HEK293 (cell line): ENCODE measurements around the gene FASTK.

ENCODE experiments used
- CTCF ChIA-PET: fragments of 350-600 bp; formaldehyde crosslinking; extraction: SDS; loops from one replicate; lab custom pipeline; 2021; ENCODE audit warnings: antibody characterized with exemption; lab: Yijun Ruan, JAX
- POLR2A ChIA-PET: fragments of 300-600 bp; formaldehyde crosslinking; extraction: SDS; loops from one replicate; lab custom pipeline; 2020; ENCODE audit warnings: antibody characterized with exemption, inconsistent platforms; lab: Yijun Ruan, JAX
- H3K27ac ChIP-seq: fragments of 200-500 bp; sonication (Bioruptor generic); 2 replicates; pipeline ENCODE4 v1.5.1; 2014; ENCODE audit warnings: low read depth, low read length, control low read depth, inconsistent platforms; ENCODE audit errors: extremely low read depth
- H3K36me3 ChIP-seq, 2 experiments: fragments of 200-500 bp in 1 of 2; sonication (Bioruptor generic) in 1 of 2; 1 replicate in 1 of 2; 2 replicates in 1 of 2; pipeline ENCODE4 v1.5.1; 2014 to 2017; ENCODE audit warnings: inconsistent platforms in 2 of 2, low read length in 2 of 2; ENCODE audit not compliant: control insufficient read depth in 2 of 2, insufficient read depth in 1 of 2
- H3K4me1 ChIP-seq: fragments of 200-500 bp; sonication (Bioruptor generic); 2 replicates; pipeline ENCODE4 v1.5.1; 2014; ENCODE audit warnings: mild to moderate bottlenecking, low read length, inconsistent platforms; ENCODE audit not compliant: control insufficient read depth, insufficient read depth
- H3K4me3 ChIP-seq: 2 replicates; pipeline ENCODE4 v1.5.1; 2011; ENCODE audit warnings: low read depth, mild to moderate bottlenecking, control low read depth, low read length, moderate library complexity
- H3K9me3 ChIP-seq: fragments of 200-500 bp; sonication (Bioruptor generic); 2 replicates; pipeline ENCODE4 v1.5.1; 2014; ENCODE audit warnings: low read depth, low read length, inconsistent platforms; ENCODE audit not compliant: control insufficient read depth, insufficient read depth
- EGR2 ChIP-seq: fragments of 450-650 bp; formaldehyde crosslinking; IDR thresholded peaks from 2 replicates; pipeline ENCODE4 v1.5.1; 2016; ENCODE audit warnings: low read depth, missing biosample characterization, missing genetic modification characterization
- SP7 ChIP-seq: fragments of 450-650 bp; formaldehyde crosslinking; IDR thresholded peaks from 2 replicates; pipeline ENCODE4 v1.5.1; 2016; ENCODE audit warnings: missing biosample characterization, missing genetic modification characterization
- YY1 ChIP-seq: fragments of 450-650 bp; formaldehyde crosslinking; IDR thresholded peaks from 2 replicates; pipeline ENCODE4 v1.5.1; 2018; ENCODE audit warnings: missing biosample characterization, missing genetic modification characterization
- ZNF121 ChIP-seq: fragments of 450-650 bp; formaldehyde crosslinking; IDR thresholded peaks from 2 replicates; pipeline ENCODE4 v1.5.1; 2016; ENCODE audit warnings: missing biosample characterization, missing genetic modification characterization
- ZNF416 ChIP-seq: fragments of 450-650 bp; formaldehyde crosslinking; IDR thresholded peaks from 2 replicates; pipeline ENCODE4 v1.5.1; 2016; ENCODE audit warnings: missing biosample characterization, missing genetic modification characterization
- ZNF544 ChIP-seq: fragments of 450-650 bp; formaldehyde crosslinking; IDR thresholded peaks from 2 replicates; pipeline ENCODE4 v1.5.0; 2017; ENCODE audit warnings: missing biosample characterization, missing genetic modification characterization
- ZNF555 ChIP-seq: fragments of 450-650 bp; formaldehyde crosslinking; conservative IDR thresholded peaks from 2 replicates; pipeline ENCODE4 v1.5.1; 2017; ENCODE audit warnings: missing biosample characterization, mild to moderate bottlenecking, missing genetic modification characterization, inconsistent platforms
- ZNF561 ChIP-seq: fragments of 450-650 bp; IDR thresholded peaks from 2 replicates; pipeline ENCODE4 v1.5.1; 2018; ENCODE audit warnings: missing biosample characterization, missing genetic modification characterization, borderline replicate concordance
- ZNF670 ChIP-seq: fragments of 450-650 bp; formaldehyde crosslinking; IDR thresholded peaks from 2 replicates; pipeline ENCODE4 v1.5.1; 2016; ENCODE audit warnings: missing biosample characterization, missing genetic modification characterization, low read depth
- ZNF837 ChIP-seq: fragments of 450-650 bp; formaldehyde crosslinking; IDR thresholded peaks from 2 replicates; pipeline ENCODE4 v1.5.1; 2016; ENCODE audit warnings: missing biosample characterization, missing genetic modification characterization
- ZNF843 ChIP-seq: fragments of 450-650 bp; formaldehyde crosslinking; IDR thresholded peaks from 2 replicates; pipeline ENCODE4 v1.5.1; 2016; ENCODE audit warnings: missing biosample characterization, missing genetic modification characterization
- TF ChIP-seq, protein P1 (sequence below): fragments of 450-650 bp; formaldehyde crosslinking; IDR thresholded peaks from 2 replicates; pipeline ENCODE4 v1.5.1; 2017; ENCODE audit warnings: missing biosample characterization, mild to moderate bottlenecking, missing genetic modification characterization, moderate library complexity
- TF ChIP-seq, protein P2 (sequence below): fragments of 450-650 bp; formaldehyde crosslinking; IDR thresholded peaks from 2 replicates; pipeline ENCODE4 v1.5.1; 2016; ENCODE audit warnings: missing biosample characterization, missing genetic modification characterization

The FASTK gene

DNA sequence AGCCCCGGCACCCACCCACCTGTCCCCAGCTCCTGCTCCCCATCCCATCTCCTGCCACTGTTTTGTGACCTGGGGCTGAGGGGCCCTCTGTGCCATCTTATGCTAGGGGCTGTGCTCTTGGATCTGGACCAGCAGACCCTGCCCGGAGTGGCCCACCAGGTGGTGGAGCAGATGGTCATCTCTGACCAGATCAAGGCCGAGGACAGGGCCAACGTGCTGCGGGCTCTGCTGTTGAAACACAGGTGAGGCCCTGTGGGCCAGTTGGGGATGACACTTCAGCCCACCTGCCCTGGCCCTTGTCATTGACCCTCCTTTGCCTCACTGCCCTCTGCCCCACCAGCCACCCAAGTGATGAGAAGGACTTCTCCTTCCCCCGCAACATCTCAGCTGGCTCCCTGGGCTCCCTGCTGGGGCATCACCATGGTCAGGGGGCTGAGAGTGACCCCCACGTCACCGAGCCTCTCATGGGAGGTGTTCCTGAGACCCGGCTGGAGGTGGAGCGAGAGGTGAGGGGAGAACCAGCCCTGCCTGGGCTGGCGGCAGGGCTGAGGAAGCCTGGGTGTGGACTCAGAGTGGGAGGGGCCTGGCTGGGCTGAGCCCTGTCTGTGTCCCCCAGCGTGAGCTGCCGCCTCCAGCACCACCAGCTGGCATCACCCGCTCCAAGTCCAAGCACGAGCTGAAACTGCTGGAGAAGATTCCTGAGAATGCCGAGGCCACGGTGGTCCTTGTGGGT is 10.6 kb downstream of the FASTK start (continued):
- TF ChIP-seq, protein P1, sequence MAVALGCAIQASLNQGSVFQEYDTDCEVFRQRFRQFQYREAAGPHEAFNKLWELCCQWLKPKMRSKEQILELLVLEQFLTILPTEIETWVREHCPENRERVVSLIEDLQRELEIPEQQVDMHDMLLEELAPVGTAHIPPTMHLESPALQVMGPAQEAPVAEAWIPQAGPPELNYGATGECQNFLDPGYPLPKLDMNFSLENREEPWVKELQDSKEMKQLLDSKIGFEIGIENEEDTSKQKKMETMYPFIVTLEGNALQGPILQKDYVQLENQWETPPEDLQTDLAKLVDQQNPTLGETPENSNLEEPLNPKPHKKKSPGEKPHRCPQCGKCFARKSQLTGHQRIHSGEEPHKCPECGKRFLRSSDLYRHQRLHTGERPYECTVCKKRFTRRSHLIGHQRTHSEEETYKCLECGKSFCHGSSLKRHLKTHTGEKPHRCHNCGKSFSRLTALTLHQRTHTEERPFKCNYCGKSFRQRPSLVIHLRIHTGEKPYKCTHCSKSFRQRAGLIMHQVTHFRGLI (tag by site-specific recombination): no peak
- TF ChIP-seq ZNF555 (tag by site-specific recombination): no peak
- no peak for TF ChIP-seq YY1 (tag by site-specific recombination)
- no peak for TF ChIP-seq ZNF843 (tag by site-specific recombination)

DNA sequence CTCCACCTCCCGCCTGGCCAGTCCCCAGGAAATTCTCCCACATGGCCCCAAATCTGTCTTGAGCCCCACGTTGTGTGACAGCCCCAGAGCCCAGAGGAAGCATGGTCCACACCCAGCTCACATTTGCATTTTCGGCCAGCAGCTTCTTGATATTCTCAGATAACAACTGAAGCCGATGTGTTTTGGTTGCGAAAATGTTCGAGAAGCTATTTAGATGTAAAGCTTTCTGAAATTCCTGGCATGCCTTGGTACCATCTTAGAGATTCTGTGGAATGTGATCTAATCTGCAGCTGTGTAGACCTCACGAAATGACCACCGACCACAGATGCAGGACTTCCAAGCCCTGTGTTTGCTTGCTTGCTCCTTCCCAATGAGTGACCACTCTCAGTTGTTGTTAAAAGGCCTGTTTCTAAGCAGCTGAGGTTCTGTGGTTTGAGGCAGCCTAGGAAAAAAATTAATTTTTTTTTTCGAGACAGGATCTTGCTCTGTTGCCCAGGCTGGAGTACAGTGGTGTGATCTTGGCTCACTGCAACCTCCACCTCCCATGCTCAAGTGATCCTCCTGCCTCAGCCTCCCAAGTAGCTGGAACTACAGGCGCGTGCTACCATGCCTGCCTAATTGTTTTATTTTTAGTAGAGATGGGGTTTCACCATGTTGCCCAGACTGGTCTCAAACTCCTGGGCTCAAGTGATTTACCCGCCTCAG is 12.4 kb downstream of the FASTK start:
- no peak overlapping the region for H3K4me3 ChIP-seq
- peak; percentile 81 for TF ChIP-seq ZNF121
- TF ChIP-seq, protein P2, sequence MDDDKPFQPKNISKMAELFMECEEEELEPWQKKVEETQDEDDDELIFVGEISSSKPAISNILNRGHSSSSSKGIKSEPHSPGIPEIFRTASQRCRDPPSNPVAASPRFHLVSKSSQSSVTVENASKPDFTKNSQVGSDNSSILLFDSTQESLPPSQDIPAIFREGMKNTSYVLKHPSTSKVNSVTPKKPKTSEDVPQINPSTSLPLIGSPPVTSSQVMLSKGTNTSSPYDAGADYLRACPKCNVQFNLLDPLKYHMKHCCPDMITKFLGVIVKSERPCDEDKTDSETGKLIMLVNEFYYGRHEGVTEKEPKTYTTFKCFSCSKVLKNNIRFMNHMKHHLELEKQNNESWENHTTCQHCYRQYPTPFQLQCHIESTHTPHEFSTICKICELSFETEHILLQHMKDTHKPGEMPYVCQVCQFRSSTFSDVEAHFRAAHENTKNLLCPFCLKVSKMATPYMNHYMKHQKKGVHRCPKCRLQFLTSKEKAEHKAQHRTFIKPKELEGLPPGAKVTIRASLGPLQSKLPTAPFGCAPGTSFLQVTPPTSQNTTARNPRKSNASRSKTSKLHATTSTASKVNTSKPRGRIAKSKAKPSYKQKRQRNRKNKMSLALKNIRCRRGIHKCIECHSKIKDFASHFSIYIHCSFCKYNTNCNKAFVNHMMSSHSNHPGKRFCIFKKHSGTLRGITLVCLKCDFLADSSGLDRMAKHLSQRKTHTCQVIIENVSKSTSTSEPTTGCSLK (tag by site-specific recombination): no peak
- TF ChIP-seq ZNF561 (tag by site-specific recombination): no peak
- no peak for TF ChIP-seq ZNF416 (tag by site-specific recombination)
- CTCF ChIA-PET: interaction anchor here (0.6 to 1.3 kb wide), 4 partner anchors 15 to 56 kb away, joined by 3 to 6 read pairs (median 4); partner anchors contain the start of gene TMUB1
- peaks cover 15 to 87% of the 10 kb centered on the region in 2 experiments for H3K36me3 ChIP-seq
- H3K4me1 ChIP-seq: no peaks in the 10 kb centered on the region
- H3K27ac ChIP-seq: no peak overlapping the region
- POLR2A ChIA-PET: interaction anchor here (1.1 to 2.6 kb wide), 3 partner anchors 8 to 12 kb away, joined by 4 to 8 read pairs (median 8); partner anchors contain the start of gene FASTK
- H3K9me3 ChIP-seq: no peaks in the 10 kb centered on the region

DNA sequence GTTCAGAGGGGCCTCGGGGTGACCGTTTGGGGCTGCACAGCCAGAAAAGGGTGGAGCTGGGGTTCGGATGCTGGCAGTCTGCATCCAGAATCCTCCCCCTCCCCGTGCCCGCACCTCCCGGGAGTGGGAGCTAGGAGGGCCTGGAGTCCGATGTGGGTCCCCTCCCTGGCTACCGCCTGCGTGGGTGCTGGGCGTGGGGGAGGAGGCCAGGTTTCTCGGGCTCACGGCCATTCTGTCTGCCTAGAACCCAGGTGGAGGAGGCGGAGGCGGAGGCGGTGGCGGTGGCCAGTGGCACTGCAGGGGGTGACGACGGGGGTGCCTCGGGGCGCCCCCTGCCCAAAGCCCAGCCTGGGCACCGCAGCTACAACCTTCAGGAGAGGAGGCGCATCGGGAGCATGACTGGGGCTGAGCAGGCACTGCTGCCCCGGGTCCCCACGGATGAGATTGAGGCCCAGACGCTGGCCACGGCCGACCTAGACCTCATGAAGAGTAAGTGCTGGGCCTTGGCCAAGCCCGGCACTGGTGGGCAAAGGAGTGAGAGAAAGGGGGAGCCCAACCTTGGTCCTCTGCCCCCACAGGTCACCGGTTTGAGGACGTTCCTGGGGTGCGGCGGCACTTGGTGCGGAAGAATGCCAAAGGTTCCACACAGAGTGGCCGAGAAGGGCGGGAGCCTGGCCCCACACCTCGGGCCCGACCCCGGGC is 14.2 kb downstream of the FASTK start:
- no peaks in the 10 kb centered on the region for H3K9me3 ChIP-seq
- no peak for TF ChIP-seq ZNF670 (tag by site-specific recombination)
- no peak for TF ChIP-seq ZNF544 (tag by site-specific recombination)
- peak; percentile 34; the same call in 1 of the 2 replicates for TF ChIP-seq EGR2
- TF ChIP-seq, all 188 proteins: peak for 1
- ChIA-PET CTCF (interaction anchor here (1.0 kb wide), 1 partner anchor 44 kb away, joined by 4 read pairs; no protein-coding TSS in a partner anchor), POLR2A (interaction anchor here (1.1 to 2.6 kb wide), 4 partner anchors 10 to 17 kb away, joined by 3 to 8 read pairs (median 6); partner anchors contain the start of genes FASTK and TMUB1)
- H3K4me1 ChIP-seq: no peaks in the 10 kb centered on the region
- H3K4me3 ChIP-seq: no peak overlapping the region
- H3K27ac ChIP-seq: no peak overlapping the region
- peaks cover 3 to 89% of the 10 kb centered on the region in 2 experiments for H3K36me3 ChIP-seq

DNA sequence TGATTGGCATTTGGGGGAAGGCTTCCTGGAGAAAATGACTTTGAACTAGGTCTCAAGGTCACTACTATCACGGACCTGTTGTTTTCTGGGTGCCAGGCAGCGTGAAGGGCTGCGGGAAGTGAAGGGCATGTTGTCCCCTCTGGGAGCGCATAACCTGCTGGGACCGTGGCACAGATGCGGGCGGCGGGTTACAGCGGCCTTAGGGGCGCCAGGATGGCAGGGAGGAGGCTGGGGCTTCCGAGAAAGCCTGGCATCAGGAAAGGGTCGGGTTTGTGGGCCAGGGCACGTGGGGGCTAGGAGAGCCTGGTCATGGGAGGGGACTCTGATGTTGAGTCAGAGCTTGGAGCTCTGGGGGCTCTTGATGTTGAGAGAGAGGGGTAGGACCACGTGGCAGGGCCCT is 15.1 kb downstream of the FASTK start:
- H3K4me3 ChIP-seq: no peak overlapping the region
- POLR2A ChIA-PET: interaction anchor here (1.1 to 1.9 kb wide), 3 partner anchors 10 to 18 kb away, joined by 3 to 7 read pairs (median 6); partner anchors contain the start of genes FASTK and TMUB1
- no peaks in the 10 kb centered on the region for H3K9me3 ChIP-seq
- no peak overlapping the region for H3K27ac ChIP-seq
- CTCF ChIA-PET: interaction anchor here (0.6 kb wide), 1 partner anchor 20 kb away, joined by 3 read pairs; no protein-coding TSS in a partner anchor
- H3K36me3 ChIP-seq: peaks cover 3 to 80% of the 10 kb centered on the region in 2 experiments
- H3K4me1 ChIP-seq: no peaks in the 10 kb centered on the region
- TF ChIP-seq ZNF837 (tag by site-specific recombination) (no peak), SP7 (tag by site-specific recombination) (no peak)
